ENCODE results near the gene CYB5R3.

CYB5R3 gene

GRCh38 chr22:42636506-42636905 is 12.7 kb downstream of the CYB5R3 start:
- ATAC-seq (replicated peaks; ENCODE audit: extremely low read depth, poor library complexity, severe bottlenecking) (no peak), DNase-seq (ENCODE audit: low spot score in 2 of 2) (no peak)
- no peaks in the 10 kb centered on the region for H3K27me3 Mint-ChIP-seq
- peaks cover 6% of the 10 kb centered on the region for H3K4me1 Mint-ChIP-seq
- H3K4me3 Mint-ChIP-seq, result no peak overlapping the region
- H3K9me3 Mint-ChIP-seq, result no peaks in the 10 kb centered on the region
- H3K36me3 Mint-ChIP-seq (ENCODE audit: insufficient read depth), result peaks cover 27% of the 10 kb centered on the region
- no peak overlapping the region for H3K27ac Mint-ChIP-seq (ENCODE audit: low read depth)

DNA sequence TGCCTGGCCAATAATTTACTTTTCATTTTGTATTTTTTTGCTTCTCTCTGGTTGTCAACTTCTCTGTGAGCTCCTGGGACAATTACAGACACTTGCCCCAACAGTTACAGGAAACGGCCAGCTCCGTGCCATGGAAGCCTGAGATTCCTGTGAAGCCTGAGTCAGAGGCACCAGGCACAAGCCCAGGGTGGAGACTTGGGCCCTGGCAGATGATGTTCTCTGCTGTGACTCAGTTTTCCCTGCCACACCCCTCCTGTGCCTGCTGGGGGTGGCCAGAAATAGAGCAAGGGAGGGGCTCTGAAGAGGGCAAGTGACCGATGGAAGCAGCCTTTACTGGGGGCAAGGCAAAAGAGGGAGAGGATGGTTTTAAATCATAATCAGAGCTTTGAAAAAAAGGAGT is 13.7 kb downstream of the CYB5R3 start:
- no peaks in the 10 kb centered on the region for H3K27me3 Mint-ChIP-seq
- ATAC-seq (replicated peaks; ENCODE audit: extremely low read depth, poor library complexity, severe bottlenecking), result no peak
- DNase-seq (ENCODE audit: low spot score in 2 of 2), result no peak

GRCh38 chr22:42633013-42633412 is 16.2 kb downstream of the CYB5R3 start:
- no peak for ATAC-seq (replicated peaks; ENCODE audit: extremely low read depth, poor library complexity, severe bottlenecking)
- Mint-ChIP-seq H3K4me1 (peaks cover 6% of the 10 kb centered on the region), H3K36me3 (ENCODE audit: insufficient read depth) (peaks cover 29% of the 10 kb centered on the region), H3K27ac (ENCODE audit: low read depth) (no peak overlapping the region), H3K9me3 (no peaks in the 10 kb centered on the region), H3K27me3 (no peaks in the 10 kb centered on the region), H3K4me3 (no peak overlapping the region)
- DNase-seq (ENCODE audit: low spot score in 2 of 2), result no peak

More for the DNA sequence above, 13.7 kb downstream of the CYB5R3 start:
- Mint-ChIP-seq H3K36me3 (ENCODE audit: insufficient read depth) (peaks cover 25% of the 10 kb centered on the region), H3K9me3 (no peaks in the 10 kb centered on the region), H3K27ac (ENCODE audit: low read depth) (no peak overlapping the region), H3K4me1 (peaks cover 6% of the 10 kb centered on the region), H3K4me3 (no peak overlapping the region)

DNA sequence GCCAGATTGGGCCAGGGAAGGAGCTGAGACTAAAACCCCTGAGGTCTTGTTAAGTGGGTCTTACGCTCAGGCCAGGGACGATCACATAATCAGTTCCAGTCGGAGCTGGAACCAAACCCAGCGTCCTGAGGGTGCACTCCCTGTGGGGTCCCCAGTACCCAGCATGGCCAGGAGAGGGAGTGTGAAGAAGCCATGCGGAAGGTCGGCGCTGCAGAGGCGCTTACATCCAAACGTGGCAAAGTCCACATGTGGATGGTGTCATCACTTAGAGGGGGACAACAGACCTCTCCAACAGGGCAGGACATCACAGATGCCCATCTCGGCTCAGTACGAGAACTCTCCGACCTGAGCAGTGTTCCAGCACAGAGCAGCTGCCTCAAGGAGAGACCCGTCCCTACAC is 17.1 kb downstream of the CYB5R3 start:
- Mint-ChIP-seq H3K27me3 (no peaks in the 10 kb centered on the region), H3K4me1 (peaks cover 1% of the 10 kb centered on the region), H3K27ac (ENCODE audit: low read depth) (no peak overlapping the region), H3K36me3 (ENCODE audit: insufficient read depth) (peaks cover 32% of the 10 kb centered on the region), H3K4me3 (no peak overlapping the region), H3K9me3 (no peaks in the 10 kb centered on the region)
- DNase-seq (ENCODE audit: low spot score in 2 of 2), result no peak
- no peak for ATAC-seq (replicated peaks; ENCODE audit: extremely low read depth, poor library complexity, severe bottlenecking)

GRCh38 chr22:42630901-42631602 is 18.1 kb downstream of the CYB5R3 start:
- Mint-ChIP-seq H3K4me3 (no peak overlapping the region), H3K27me3 (no peaks in the 10 kb centered on the region), H3K36me3 (ENCODE audit: insufficient read depth) (peaks cover 33% of the 10 kb centered on the region), H3K9me3 (no peaks in the 10 kb centered on the region), H3K27ac (ENCODE audit: low read depth) (peak overlapping the region; percentile 74), H3K4me1 (no peaks in the 10 kb centered on the region)
- DNase-seq (ENCODE audit: low spot score in 2 of 2) (no peak), ATAC-seq (replicated peaks; ENCODE audit: extremely low read depth, poor library complexity, severe bottlenecking) (no peak)

GRCh38 chr22:42630211-42630610 is 19.0 kb downstream of the CYB5R3 start:
- Mint-ChIP-seq H3K4me3 (no peak overlapping the region), H3K27ac (ENCODE audit: low read depth) (no peak overlapping the region), H3K27me3 (no peaks in the 10 kb centered on the region), H3K36me3 (ENCODE audit: insufficient read depth) (peaks cover 28% of the 10 kb centered on the region), H3K9me3 (no peaks in the 10 kb centered on the region), H3K4me1 (no peaks in the 10 kb centered on the region)
- ATAC-seq (replicated peaks; ENCODE audit: extremely low read depth, poor library complexity, severe bottlenecking) (no peak), DNase-seq (ENCODE audit: low spot score in 2 of 2) (no peak)

DNA sequence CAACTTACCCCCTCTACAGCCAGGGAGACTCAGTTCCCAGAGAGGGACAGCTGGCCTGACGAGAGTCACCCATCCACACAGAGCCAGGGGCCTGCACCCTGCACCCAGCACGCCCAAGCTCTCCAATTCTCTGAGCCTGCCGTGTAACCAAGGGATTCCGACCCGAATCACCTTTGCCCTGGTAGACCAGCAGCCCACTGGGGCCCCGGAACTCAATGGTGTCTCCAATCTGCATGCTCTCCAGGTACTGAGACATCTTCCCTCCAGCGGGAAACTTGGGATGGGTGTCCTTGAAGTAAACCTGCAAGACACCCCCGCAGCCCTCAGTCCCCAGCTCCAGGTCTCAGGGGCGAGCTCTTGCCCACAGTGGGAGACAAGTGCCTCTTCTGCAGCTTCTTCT is 21.2 kb downstream of the CYB5R3 start:
- H3K27ac Mint-ChIP-seq (ENCODE audit: low read depth), result no peak overlapping the region
- peaks cover 24% of the 10 kb centered on the region for H3K36me3 Mint-ChIP-seq (ENCODE audit: insufficient read depth)
- no peaks in the 10 kb centered on the region for H3K27me3 Mint-ChIP-seq
- ATAC-seq (replicated peaks; ENCODE audit: extremely low read depth, poor library complexity, severe bottlenecking) (no peak), DNase-seq (ENCODE audit: low spot score in 2 of 2) (no peak)
- no peaks in the 10 kb centered on the region for H3K4me1 Mint-ChIP-seq
- H3K4me3 Mint-ChIP-seq, result no peak overlapping the region
- H3K9me3 Mint-ChIP-seq, result no peaks in the 10 kb centered on the region

- H3K27ac Mint-ChIP-seq (ENCODE audit: low read depth), result no peak overlapping the region
- H3K4me1 Mint-ChIP-seq, result no peaks in the 10 kb centered on the region
Measured at GRCh38 chr22:42626951-42627625, 22.1 kb downstream of the CYB5R3 start.

GRCh38 chr22:42626431-42626830 is 22.8 kb downstream of the CYB5R3 start:
- Mint-ChIP-seq H3K9me3 (no peaks in the 10 kb centered on the region), H3K36me3 (ENCODE audit: insufficient read depth) (peaks cover 20% of the 10 kb centered on the region), H3K27me3 (no peaks in the 10 kb centered on the region), H3K4me3 (no peak overlapping the region), H3K4me1 (peaks cover 4% of the 10 kb centered on the region), H3K27ac (ENCODE audit: low read depth) (no peak overlapping the region)
- no peak for ATAC-seq (replicated peaks; ENCODE audit: extremely low read depth, poor library complexity, severe bottlenecking)
- no peak for DNase-seq (ENCODE audit: low spot score in 2 of 2)

More at GRCh38 chr22:42626951-42627625, 22.1 kb downstream of the CYB5R3 start:
- Mint-ChIP-seq H3K27me3 (no peaks in the 10 kb centered on the region), H3K9me3 (no peaks in the 10 kb centered on the region), H3K36me3 (ENCODE audit: insufficient read depth) (peaks cover 20% of the 10 kb centered on the region), H3K4me3 (no peak overlapping the region)
- ATAC-seq (replicated peaks; ENCODE audit: extremely low read depth, poor library complexity, severe bottlenecking) (no peak), DNase-seq (ENCODE audit: low spot score in 2 of 2) (no peak)

DNA sequence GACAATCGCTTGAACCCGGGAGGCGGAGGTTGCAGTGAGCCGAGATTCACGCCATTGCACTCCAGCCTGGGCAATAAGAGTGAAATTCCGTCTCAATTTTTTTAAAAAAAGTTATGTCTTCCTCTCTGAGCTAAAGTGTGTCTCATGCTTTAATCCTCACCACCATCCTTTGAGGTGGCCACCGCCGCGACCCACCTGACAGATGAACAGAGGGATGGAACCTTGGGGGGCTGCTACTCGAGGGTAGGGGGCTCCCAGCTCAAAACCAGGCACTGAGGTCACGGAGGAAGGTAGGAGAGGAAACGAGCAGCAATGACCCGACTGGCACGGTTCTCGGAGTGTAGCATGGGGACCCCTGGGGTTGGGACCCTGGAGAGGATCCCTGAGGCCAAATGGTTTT is 23.8 kb downstream of the CYB5R3 start:
- peaks cover 20% of the 10 kb centered on the region for H3K36me3 Mint-ChIP-seq (ENCODE audit: insufficient read depth)
- no peak for DNase-seq (ENCODE audit: low spot score in 2 of 2)
- ATAC-seq (replicated peaks; ENCODE audit: extremely low read depth, poor library complexity, severe bottlenecking), result no peak
- H3K9me3 Mint-ChIP-seq, result no peaks in the 10 kb centered on the region
- no peak overlapping the region for H3K4me3 Mint-ChIP-seq
- H3K27ac Mint-ChIP-seq (ENCODE audit: low read depth), result no peak overlapping the region
- peaks cover 6% of the 10 kb centered on the region for H3K4me1 Mint-ChIP-seq
- H3K27me3 Mint-ChIP-seq, result no peaks in the 10 kb centered on the region

DNA sequence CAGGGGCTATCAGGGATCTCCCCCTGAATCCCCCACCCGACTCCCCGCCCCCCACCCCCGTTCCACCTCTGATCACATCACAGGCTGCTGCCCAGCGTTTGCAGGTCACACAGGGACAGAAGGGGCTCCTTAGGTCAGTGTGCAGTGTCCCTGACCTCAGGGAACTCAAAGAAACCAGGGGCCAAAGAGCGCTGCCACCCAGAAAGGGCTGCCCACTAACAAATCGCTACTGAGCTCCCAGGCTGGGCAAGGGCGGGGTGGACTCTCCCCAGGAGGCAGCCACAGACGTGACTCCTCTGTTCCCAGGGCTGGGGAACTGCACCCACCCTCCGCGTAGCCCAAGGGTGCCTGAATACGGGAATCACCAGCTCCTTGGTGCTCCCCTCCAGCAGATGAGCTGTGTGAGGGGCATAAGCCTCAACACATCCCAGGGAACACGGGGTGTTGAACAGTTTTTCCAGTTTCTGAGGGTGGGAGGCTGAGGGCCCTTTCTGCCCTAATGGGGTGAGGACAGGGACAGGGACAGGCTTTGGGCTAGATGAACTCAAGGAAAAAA is 24.6 kb downstream of the CYB5R3 start:
- Mint-ChIP-seq H3K9me3 (no peaks in the 10 kb centered on the region), H3K4me3 (no peak overlapping the region), H3K4me1 (peaks cover 6% of the 10 kb centered on the region), H3K27me3 (no peaks in the 10 kb centered on the region), H3K36me3 (ENCODE audit: insufficient read depth) (peaks cover 23% of the 10 kb centered on the region), H3K27ac (ENCODE audit: low read depth) (no peak overlapping the region)
- DNase-seq (ENCODE audit: low spot score in 2 of 2), result no peak
- no peak for ATAC-seq (replicated peaks; ENCODE audit: extremely low read depth, poor library complexity, severe bottlenecking)

DNA sequence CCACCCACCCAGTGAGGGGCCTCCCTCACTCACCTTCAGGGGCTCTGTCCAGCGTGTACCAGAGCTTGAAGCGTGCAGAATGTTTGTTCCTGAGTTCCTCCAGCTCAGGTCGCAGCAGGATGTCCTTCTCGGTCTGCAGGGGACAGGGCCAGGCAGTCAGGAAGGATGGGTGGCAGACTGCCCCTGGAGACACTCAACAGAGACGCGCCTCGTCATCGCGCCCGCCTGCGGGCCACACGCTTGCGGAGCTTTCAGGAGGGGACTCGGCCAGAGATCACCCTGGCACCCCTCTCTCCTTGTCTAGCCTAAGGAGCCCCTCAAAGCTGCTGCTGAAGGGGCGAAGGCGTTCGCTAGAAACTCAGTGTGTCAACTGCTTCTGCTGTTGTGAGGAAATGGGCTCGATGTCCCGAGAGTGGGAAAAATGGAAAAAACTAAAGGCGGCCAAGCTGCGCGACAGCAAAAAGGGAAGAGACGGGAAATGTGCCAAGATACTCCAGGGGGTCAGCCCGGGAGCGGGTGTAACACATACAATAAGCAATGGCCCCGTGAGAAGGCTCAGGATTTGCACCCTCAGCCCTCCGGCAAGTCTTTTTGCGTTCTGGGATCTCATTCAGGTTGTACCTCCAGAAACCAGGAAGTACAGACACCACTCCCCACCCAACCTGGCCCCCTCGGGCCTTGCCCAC is 25.3 kb downstream of the CYB5R3 start:
- H3K4me3 Mint-ChIP-seq, result no peak overlapping the region
- ATAC-seq (replicated peaks; ENCODE audit: extremely low read depth, poor library complexity, severe bottlenecking) (no peak), DNase-seq (ENCODE audit: low spot score in 2 of 2) (no peak)
- no peaks in the 10 kb centered on the region for H3K9me3 Mint-ChIP-seq
- H3K27me3 Mint-ChIP-seq, result no peaks in the 10 kb centered on the region
- H3K27ac Mint-ChIP-seq (ENCODE audit: low read depth), result no peak overlapping the region
- peaks cover 26% of the 10 kb centered on the region for H3K36me3 Mint-ChIP-seq (ENCODE audit: insufficient read depth)
- H3K4me1 Mint-ChIP-seq, result peaks cover 6% of the 10 kb centered on the region
